Measurements from ENCODE around the gene NGF.

DNA sequence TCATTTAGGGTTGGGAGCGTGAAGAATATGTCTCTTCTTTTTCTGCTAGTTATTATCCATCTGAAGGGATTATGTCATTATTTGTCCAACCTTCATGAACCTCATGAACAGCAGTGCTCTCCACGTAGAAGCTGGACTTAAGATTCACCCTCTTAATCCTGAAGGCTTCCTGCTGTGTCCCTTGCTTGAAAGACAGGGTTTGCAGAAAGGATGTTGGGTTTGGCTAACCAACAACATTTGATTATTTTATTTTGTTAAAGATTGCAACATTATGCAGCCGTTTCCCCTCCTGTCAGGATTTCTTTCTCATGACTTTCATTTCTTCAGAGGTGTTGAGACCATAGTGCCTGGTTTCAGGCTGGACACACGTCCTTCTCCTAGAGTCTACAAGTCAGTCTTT lies 75.2 kb downstream of the NGF start:
- TF ChIP-seq, protein P1, sequence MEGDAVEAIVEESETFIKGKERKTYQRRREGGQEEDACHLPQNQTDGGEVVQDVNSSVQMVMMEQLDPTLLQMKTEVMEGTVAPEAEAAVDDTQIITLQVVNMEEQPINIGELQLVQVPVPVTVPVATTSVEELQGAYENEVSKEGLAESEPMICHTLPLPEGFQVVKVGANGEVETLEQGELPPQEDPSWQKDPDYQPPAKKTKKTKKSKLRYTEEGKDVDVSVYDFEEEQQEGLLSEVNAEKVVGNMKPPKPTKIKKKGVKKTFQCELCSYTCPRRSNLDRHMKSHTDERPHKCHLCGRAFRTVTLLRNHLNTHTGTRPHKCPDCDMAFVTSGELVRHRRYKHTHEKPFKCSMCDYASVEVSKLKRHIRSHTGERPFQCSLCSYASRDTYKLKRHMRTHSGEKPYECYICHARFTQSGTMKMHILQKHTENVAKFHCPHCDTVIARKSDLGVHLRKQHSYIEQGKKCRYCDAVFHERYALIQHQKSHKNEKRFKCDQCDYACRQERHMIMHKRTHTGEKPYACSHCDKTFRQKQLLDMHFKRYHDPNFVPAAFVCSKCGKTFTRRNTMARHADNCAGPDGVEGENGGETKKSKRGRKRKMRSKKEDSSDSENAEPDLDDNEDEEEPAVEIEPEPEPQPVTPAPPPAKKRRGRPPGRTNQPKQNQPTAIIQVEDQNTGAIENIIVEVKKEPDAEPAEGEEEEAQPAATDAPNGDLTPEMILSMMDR (IDR thresholded peaks at IDR 0.05): no peak
- TF ChIP-seq POLR2A (IDR thresholded peaks at IDR 0.05): no peak

All from testis (tissue), 2 donors.